HepG2 (cell line): ENCODE data around the gene SMYD1. TPM values are rescaled to one million over a fixed set of nuclear protein-coding genes. Genes with fewer than 3 reads are reported as not detected.

Experiments used
- BRCA1 ChIP-seq: sonication (generic); formaldehyde crosslinking; IDR thresholded peaks from 2 replicates; pipeline ENCODE4 v1.4.0; 2020; ENCODE audit warnings: missing genetic modification reagents
- DNMT1 ChIP-seq: sonication (generic); formaldehyde crosslinking; IDR thresholded peaks from 2 replicates; pipeline ENCODE4 v1.5.1; 2020; ENCODE audit warnings: mild to moderate bottlenecking, missing genetic modification reagents
- GMEB2 ChIP-seq: IDR thresholded peaks from 2 replicates; pipeline ENCODE4 v1.6.1; 2016; ENCODE audit warnings: missing biosample characterization, missing genetic modification reagents, low read depth
- HMGXB4 ChIP-seq, 2 experiments: sonication (generic) in 1 of 2; formaldehyde crosslinking in 1 of 2; IDR thresholded peaks; 2 replicates each; pipeline versions ENCODE4 v1.4.0 to v1.6.1; 2018 to 2020; ENCODE audit warnings: missing genetic modification reagents in 2 of 2, borderline replicate concordance in 1 of 2, low read depth in 1 of 2, mild to moderate bottlenecking in 1 of 2, missing biosample characterization in 1 of 2
- MAX ChIP-seq: IDR thresholded peaks from 2 replicates; pipeline ENCODE4 v1.6.1; 2012; ENCODE audit warnings: inconsistent platforms
- NCOA2 ChIP-seq: sonication (generic); formaldehyde crosslinking; IDR thresholded peaks from 2 replicates; pipeline ENCODE4 v1.8.0; 2022; ENCODE audit warnings: inconsistent platforms
- SIX1 ChIP-seq: sonication (generic); formaldehyde crosslinking; IDR thresholded peaks from 2 replicates; pipeline ENCODE4 v1.4.0; 2020; ENCODE audit warnings: missing genetic modification reagents, borderline replicate concordance
- SPEN ChIP-seq: sonication (generic); formaldehyde crosslinking; IDR thresholded peaks from 2 replicates; pipeline ENCODE4 v1.5.1; 2020; ENCODE audit warnings: low read depth, mild to moderate bottlenecking, missing genetic modification reagents
- TSC22D2 ChIP-seq: sonication (generic); formaldehyde crosslinking; IDR thresholded peaks from 2 replicates; pipeline ENCODE4 v1.5.1; 2020; ENCODE audit warnings: missing genetic modification reagents, mild to moderate bottlenecking, borderline replicate concordance
- U2AF1 ChIP-seq: fragments of 200-400 bp; formaldehyde crosslinking; optimal IDR thresholded peaks from 2 replicates; pipeline ENCODE3; 2017; ENCODE audit warnings: mild to moderate bottlenecking, low read depth, low read length
- ZMAT3 ChIP-seq: sonication (generic); formaldehyde crosslinking; conservative IDR thresholded peaks from 2 replicates; pipeline ENCODE4 v1.7.0; 2021; ENCODE audit warnings: missing genetic modification reagents
- ZNF142 ChIP-seq: sonication (generic); formaldehyde crosslinking; IDR thresholded peaks from 2 replicates; pipeline ENCODE4 v1.4.0; 2020; ENCODE audit warnings: missing genetic modification reagents
- ZNF20 ChIP-seq: sonication (generic); formaldehyde crosslinking; IDR thresholded peaks from 2 replicates; pipeline ENCODE4 v1.4.0; 2020; ENCODE audit warnings: mild to moderate bottlenecking, moderate library complexity, missing genetic modification reagents
- ZNF33A ChIP-seq: sonication (generic); formaldehyde crosslinking; IDR thresholded peaks from 2 replicates; pipeline ENCODE4 v1.5.1; 2020; ENCODE audit warnings: missing genetic modification reagents, mild to moderate bottlenecking, moderate library complexity, borderline replicate concordance
- ZNF350 ChIP-seq: sonication (generic); formaldehyde crosslinking; IDR thresholded peaks from 2 replicates; pipeline ENCODE4 v1.4.0; 2020; ENCODE audit warnings: mild to moderate bottlenecking, low read depth, missing genetic modification reagents, borderline replicate concordance
- ZNF616 ChIP-seq: sonication (generic); formaldehyde crosslinking; IDR thresholded peaks from 2 replicates; pipeline ENCODE4 v1.5.0; 2020; ENCODE audit warnings: low read depth, mild to moderate bottlenecking, missing genetic modification reagents
- ZSCAN30 ChIP-seq: sonication (generic); formaldehyde crosslinking; IDR thresholded peaks from 2 replicates; pipeline ENCODE4 v1.5.0; 2020; ENCODE audit warnings: mild to moderate bottlenecking, missing genetic modification reagents
- ZUFSP ChIP-seq: sonication (generic); formaldehyde crosslinking; IDR thresholded peaks from 2 replicates; pipeline ENCODE4 v1.9.0; 2021; ENCODE audit warnings: missing genetic modification reagents, mild to moderate bottlenecking, borderline replicate concordance
- polyA plus RNA-seq, 8 experiments: library from polyadenylated mRNA; depleted of rRNA in 3 of 8; stranded (reverse) in 7 of 8; unstranded in 1 of 8; fragments of >200 nt; fragmentation: Illumina TruSeq in 4 of 8; extraction: Trizol in 4 of 8; gene quantifications; 2 replicates each; pipeline versions ENCODE4 v1.2.1 to v1.2.3, GENCODE V29; 2011 to 2016; ENCODE audit warnings: low read depth in 4 of 8, missing spikeins in 1 of 8, mixed read lengths in 1 of 8; ENCODE audit not compliant: insufficient read depth in 1 of 8
- total RNA-seq, 5 experiments: library from RNA; depleted of rRNA; stranded (reverse); fragments of >200 nt; fragmentation: Illumina TruSeq; extraction: Trizol; gene quantifications; 2 replicates each; pipeline ENCODE4 v1.2.3, GENCODE V29; 2016; ENCODE audit warnings: low read depth in 1 of 5

Gene SMYD1
- total and polyA plus RNA-seq, 2 of the 13 experiments (the other 11 are each of a cell fraction or from before 2014, with no cell fraction given) = not detected

- TF ChIP-seq ZNF142 (CRISPR knock-in tag) = no peak
- TF ChIP-seq TSC22D2 (CRISPR knock-in tag) = no peak
- no peak for TF ChIP-seq U2AF1
- TF ChIP-seq SIX1 (CRISPR knock-in tag) = no peak
- no peak for TF ChIP-seq ZNF20 (CRISPR knock-in tag)
- no peak for TF ChIP-seq ZMAT3 (CRISPR knock-in tag)
- no peak for TF ChIP-seq MAX
- no peak for TF ChIP-seq GMEB2 (CRISPR knock-in tag)
- TF ChIP-seq SPEN (CRISPR knock-in tag) = no peak; the same call in 1 of the 2 replicates
- TF ChIP-seq HMGXB4 (CRISPR knock-in tag; IDR thresholded peaks at IDR 0.05; ENCODE audit: borderline replicate concordance in 1 of 2, low read depth in 1 of 2) = no peak
- no peak for TF ChIP-seq BRCA1 (CRISPR knock-in tag)
- TF ChIP-seq ZUFSP (CRISPR knock-in tag) = no peak
- no peak for TF ChIP-seq NCOA2 (CRISPR knock-in tag)
- TF ChIP-seq ZSCAN30 = no peak
- no peak for TF ChIP-seq ZNF350
- TF ChIP-seq ZNF616 (CRISPR knock-in tag) = 0 out of 2 replicates have a peak, but pooled peaks have one; percentile 26
- no peak for TF ChIP-seq ZNF33A (CRISPR knock-in tag)
- TF ChIP-seq DNMT1 (CRISPR knock-in tag) = no peak
These were observed 61.2 kb downstream of the SMYD1 start (continued) for GRCh38 chr2:88128654-88129312.
